AG08395 (cell line): ENCODE measurements around the gene KCNJ12.
"Not testable (repeated sequence)": the region's sequence is repeated elsewhere in the genome, so short reads cannot be mapped to it uniquely, and the experiment has no call there.

Source experiments
- DNase-seq: peaks from one replicate; pipeline ENCODE4 v3.0.0; 2012; ENCODE audit warnings: mixed read lengths, low spot score

KCNJ12 gene

DNA sequence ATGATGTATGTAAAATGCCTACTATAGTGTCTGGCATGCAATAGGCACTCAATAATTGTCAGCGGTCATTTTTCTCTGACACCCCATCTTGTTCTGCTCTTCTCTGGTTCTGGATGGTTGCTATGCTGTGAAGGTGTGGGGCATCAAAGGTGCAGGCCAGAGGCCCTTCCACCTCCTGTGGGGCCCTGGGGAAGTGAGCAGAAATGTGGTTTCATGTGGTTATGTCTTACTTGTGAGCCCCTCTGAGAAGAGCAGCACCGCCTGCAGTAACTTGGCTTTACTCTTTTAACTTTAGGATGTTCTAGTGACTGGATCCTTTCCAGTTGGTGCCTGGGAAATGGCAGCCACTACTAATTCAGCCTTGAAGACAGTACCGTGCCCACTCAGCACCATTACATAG is 32.1 kb downstream of the KCNJ12 start:
- not testable (repeated sequence) for DNase-seq

DNA sequence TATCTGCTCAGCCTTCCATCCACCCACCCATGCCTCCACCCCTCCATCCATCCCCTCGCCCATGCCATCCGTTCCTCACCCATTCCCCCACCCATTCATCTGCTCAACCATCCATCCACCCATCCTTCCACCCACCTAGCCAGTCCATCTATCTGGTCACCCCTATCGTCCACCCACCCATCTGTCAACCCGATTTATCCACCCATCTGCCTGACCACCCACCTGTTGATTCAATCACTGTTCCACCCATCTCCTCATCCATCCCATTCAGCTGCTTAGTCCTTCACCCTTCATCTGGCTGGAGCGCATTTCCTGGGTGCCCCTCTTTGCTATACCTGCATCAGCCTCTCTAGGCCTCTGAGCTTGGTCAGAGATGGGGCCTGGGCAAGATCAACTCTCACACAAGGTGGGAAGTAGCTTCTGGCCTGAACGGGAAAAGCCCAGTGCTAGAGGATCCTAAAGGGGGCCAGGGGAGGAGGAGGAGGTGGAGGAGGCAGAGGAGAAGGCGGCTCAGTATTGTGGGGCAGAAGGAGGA is 32.7 kb downstream of the KCNJ12 start:
- DNase-seq: not testable (repeated sequence)

DNA sequence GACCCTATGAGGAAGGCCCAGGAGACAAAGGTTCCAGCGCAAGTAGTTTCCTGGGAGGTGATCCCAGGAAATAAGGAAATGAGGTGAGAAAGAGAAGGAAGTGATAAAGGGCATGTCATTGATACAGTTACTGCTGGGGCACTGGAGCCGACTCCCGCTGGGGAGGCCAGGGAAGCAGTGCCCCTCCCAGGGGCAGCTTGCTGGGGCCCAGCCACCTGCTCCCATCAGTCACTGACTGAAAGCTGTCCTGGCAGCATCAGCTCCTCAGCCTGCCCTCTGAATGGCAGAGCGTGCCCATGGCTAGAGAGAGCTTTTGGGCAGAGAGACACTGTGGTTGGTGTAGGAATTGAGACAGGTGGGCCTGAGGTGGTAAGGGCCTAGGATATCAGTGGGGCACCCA is 33.2 kb downstream of the KCNJ12 start:
- not testable (repeated sequence) for DNase-seq

DNA sequence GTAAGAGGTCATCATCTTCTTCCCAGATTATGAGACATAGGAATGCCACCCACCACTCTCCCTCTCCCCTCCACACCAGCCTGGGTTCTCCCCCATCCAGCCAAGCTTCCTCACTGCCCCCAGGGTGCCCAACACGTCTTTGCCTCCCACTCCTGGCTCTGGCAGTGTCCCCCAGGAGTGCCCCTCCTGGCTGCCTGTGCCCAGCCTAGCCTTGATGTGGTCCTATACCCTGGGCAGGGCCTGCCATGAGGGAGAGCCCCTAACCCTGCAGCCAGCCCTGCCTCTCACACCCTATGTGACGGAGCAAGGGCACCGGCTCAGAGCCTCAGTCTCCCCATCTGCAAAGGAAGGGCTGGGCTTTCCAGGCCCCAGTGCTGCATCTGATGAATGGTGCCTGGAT is 33.8 kb downstream of the KCNJ12 start:
- not testable (repeated sequence) for DNase-seq

DNA sequence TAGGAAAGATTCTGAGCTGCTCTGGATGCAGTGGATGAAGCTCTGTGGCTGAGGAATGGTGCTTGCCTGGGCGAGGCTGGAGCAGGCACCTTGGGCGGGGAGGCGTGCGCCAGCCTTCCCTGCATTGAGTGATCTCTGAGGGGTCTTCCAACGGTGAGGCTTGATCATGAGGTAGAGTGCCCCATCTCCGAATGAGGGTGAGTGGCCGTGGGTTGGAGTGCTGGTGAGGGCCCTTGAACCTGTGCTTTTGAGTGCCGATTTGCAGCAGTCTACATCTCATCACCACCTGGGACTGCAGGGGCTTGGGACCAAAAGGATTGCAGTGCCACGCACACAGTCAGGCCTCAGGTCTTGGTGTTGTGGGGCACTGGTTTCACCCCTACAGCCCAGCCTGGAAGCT is 34.2 kb downstream of the KCNJ12 start:
- not testable (repeated sequence) for DNase-seq

DNA sequence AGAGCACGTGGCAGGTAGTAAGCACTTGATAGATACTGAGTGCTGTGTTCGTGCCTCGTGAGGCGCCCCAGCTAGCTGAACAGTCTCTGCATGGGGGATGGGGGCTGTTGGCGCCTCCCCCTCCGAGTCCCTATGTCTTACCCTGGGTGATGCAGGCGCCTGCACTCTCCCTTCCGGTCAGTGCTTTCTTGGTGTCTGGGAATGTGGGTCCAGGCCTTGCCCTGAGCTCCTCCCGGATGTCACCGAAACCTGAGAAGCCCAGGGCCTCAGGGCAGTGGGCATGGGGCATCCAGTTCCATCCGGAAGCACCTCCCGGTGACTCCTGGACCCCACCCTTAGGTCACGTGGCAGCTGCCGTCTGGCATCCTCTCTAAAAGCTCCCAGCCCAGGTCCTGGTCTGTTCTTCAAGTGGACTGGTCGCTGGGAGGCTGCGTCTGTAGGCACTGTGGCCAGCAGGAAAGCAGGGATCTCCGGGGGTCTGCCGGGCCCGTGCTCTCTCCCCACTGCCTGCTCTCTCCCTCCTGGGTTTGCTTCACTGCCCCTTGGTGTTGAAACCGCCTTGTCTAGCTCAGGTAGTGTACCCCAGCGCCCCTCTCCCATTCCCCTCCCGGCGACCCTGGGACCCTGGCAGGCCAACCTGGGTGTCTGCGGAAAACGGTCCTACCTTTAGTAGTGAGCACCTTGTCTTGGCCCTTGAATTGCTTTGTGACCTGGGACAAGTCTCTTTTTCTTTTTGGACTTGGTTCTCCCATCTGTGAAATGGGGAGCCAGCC is 34.9 kb downstream of the KCNJ12 start:
- not testable (repeated sequence) for DNase-seq

DNA sequence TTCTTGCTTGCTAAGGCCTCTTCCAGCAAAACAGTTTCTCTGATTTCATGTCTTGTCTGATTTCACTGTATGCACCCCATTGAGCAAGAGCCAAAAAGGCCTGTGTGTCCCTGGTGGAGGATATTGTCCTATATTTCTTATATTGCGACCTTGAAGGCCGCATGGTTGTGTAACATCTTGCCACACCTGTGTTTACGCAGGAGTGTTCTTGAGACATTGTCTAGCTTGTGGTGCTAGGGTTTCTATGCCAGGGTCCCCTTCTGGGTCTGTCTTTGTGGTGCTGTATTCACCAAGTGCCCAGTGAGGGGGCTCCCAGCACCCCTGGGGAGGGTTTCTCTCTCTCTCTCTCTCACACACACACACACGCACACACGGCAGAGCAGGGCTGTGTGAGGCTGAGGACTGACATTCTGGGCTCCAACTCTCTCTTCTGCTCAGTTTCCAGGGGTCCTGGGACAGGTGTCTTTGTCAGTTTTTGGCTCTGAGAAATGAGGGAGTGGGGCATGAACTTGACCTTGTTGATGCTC is 35.6 kb downstream of the KCNJ12 start:
- not testable (repeated sequence) for DNase-seq

DNA sequence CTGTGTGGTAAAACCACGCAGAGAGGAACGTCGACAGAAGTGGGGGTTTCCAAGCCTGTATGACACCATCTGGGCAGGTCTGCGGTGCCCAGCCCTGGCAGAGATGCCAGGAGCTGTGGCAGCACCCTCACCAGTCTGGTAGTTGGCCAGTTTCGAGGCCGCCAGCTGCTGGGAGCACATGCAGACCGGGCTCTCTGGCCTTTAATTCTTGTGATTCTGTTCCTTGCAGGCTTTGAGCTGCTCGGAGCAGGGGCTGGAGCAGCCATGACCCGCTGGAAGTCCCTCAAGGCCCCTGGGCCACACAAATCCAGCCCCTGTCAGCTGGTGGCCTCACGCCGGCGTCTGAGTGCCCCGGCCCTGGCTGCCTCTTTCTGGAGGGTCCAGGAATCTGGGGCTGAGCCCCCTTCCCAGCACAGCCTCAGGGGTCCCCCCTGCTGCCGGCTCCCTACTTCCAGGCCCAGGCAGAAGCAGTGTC is 36.1 kb downstream of the KCNJ12 start:
- not testable (repeated sequence) for DNase-seq

DNA sequence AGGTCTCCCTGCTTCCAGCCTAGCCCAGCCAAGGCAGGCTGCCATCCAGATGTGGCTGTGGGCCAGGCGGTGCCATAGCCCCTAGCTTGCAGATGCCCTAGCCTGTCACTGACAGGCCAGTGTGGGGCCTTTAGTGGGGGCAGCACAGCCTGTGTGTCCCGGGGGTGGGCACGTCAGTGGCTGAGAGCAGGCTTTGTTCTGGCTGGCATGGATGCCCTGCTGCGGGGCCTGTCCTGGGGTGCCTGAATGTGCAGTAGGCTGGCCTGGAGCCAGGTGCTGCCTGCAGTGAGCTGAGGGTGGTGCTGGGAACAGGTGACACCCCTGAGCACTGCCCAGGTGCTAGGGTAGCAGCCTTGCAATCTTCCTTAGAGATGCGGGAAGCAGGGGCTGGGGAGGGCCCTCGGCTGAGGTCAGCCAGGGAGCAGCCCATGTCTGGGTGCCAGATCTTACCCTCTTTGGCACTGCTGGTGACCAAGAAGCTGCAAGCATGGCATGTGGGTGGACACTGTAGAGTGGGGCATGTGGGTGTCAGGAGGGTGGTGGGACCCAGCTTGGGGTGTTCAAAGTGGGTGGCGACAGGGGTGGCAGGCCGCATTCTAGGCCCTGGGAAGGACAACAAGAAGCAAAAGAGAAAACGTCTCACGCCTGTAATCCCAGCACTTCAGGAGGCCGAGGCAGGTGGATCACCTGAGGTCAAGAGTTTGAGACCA is 37.6 kb downstream of the KCNJ12 start:
- DNase-seq: not testable (repeated sequence)

DNA sequence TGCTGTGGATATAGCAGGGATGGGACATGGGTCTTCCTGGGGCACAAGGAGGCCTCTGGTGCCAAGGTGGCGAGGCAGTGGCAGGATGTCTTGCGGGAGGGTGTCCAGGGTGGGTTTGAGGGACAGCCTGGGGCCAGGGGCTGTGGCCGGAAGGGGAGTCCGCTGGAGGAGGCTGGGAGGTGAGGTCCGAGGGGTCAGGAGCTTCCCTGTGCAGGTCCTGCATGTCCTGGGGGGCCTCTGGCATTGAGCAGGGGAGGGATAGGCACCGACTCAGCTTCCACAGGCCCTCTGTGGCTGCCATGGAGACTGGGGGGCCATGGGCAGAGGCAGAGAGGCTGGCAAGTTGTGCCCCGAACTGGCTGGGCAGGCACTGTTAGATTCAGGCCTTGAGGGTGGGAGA is 38.5 kb downstream of the KCNJ12 start:
- not testable (repeated sequence) for DNase-seq

DNA sequence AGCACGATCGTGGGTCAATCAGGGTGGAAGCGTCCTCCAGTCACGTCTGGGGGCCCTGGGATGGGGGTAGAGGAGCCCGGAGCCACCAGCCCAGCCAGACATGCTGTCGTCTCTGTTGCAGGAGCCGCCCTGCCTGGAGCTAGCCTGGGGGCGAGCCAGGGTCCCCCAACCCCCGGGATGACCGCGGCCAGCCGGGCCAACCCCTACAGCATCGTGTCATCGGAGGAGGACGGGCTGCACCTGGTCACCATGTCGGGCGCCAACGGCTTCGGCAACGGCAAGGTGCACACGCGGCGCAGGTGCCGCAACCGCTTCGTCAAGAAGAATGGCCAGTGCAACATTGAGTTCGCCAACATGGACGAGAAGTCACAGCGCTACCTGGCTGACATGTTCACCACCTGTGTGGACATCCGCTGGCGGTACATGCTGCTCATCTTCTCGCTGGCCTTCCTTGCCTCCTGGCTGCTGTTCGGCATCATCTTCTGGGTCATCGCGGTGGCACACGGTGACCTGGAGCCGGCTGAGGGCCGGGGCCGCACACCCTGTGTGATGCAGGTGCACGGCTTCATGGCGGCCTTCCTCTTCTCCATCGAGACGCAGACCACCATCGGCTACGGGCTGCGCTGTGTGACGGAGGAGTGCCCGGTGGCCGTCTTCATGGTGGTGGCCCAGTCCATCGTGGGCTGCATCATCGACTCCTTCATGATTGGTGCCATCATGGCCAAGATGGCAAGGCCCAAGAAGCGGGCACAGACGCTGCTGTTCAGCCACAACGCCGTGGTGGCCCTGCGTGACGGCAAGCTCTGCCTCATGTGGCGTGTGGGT is 39.2 kb downstream of the KCNJ12 start:
- not testable (repeated sequence) for DNase-seq

DNA sequence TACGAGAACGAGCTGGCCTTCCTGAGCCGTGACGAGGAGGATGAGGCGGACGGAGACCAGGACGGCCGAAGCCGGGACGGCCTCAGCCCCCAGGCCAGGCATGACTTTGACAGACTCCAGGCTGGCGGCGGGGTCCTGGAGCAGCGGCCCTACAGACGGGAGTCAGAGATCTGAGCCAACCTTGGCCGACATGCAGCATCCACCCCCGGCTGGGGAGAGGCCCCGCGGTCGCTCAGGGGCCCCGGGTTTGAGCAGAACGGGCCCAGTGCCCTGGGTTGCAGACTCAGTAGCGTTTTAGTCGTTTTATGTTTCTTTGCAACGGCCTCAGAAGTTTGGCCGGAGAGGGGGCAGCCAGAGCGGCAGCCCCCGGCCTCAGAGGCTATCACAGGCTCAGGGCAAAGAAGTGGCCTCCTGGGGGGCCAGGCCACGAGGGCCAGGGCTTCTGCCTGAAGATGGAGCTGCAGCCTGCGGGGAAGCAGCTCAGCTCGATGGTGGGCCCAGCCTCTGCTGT is 40.4 kb downstream of the KCNJ12 start:
- not testable (repeated sequence) for DNase-seq

DNA sequence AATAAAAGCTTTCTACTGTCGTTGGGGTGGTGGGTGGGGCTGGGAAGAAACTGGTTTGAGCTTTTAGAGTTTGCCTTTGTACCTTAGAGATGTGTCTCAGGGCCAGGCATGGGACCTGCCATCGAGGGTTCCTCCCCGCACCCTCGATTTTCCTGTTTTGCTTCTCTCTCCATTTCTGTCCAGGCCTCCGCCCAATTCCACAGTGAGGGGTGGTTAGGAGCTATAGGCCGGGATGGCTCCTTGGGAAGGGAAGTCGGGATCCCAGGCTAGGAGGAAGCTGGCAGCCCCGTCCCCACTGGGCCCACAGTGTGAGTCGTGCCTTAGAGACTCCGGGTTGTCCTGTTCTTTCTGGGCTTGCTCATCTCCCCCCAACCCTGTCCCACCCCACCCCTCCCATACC is 41.2 kb downstream of the KCNJ12 start:
- not testable (repeated sequence) for DNase-seq

DNA sequence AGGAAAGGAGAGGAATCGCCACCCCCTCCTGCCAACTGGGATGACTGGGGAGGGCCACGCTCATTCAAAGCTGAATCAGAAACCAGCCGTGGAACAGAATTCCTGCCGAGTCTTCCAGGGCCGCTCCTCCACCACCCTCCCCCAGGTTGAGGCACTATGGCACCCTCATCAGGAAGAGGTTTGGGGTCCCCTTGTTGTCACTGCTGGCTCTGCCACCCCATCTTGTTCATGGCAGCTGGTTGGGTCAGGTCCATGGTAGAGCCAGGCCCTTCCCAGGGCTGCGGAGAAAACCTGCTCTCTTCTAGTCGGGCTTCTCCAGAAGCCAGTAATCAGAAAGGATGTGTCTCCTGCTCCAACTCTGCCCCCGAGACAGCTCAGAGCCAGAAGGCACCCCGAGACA is 41.8 kb downstream of the KCNJ12 start:
- DNase-seq: no peak

DNA sequence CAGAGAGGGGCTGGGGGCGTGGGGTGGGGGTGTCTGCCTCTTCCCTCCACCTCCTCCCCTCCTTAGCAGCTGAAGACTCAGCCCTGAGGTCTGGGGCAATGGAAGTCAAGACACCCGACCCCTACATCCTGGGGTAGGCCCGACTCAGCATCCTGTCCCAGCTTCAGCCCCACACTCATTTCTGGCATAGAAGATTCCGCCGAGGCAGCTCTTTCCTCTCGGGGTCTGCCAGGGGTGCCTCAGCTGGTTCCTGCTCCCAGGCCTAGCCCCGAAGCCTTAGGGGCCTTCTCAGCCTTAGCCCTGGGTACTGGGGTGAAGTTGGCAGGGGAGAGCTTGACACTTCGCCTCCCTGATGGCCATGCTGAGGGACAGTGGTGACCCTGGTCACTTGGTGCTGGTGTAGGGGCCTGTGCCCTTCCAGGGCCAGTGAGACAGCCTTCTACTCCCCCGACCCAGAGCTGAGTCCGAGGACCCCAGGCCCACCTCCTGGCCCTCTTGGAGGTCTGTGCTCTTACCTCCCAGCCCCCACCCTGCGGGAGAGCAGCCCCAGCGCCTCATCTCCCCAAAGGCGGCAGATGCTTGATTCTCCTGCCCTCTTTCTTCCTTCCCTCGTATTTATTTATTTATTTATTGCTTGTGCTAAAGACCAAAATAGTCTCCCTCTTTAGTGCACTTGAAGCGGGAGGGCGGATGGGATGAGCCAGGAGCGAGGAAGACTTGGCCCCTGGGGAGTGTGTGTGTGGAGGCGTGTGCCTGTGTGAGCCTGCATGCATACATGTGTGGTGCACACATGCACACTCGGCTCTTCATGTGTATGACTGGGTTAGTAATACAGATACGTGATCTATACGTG is 42.5 kb downstream of the KCNJ12 start:
- DNase-seq: no peak

DNA sequence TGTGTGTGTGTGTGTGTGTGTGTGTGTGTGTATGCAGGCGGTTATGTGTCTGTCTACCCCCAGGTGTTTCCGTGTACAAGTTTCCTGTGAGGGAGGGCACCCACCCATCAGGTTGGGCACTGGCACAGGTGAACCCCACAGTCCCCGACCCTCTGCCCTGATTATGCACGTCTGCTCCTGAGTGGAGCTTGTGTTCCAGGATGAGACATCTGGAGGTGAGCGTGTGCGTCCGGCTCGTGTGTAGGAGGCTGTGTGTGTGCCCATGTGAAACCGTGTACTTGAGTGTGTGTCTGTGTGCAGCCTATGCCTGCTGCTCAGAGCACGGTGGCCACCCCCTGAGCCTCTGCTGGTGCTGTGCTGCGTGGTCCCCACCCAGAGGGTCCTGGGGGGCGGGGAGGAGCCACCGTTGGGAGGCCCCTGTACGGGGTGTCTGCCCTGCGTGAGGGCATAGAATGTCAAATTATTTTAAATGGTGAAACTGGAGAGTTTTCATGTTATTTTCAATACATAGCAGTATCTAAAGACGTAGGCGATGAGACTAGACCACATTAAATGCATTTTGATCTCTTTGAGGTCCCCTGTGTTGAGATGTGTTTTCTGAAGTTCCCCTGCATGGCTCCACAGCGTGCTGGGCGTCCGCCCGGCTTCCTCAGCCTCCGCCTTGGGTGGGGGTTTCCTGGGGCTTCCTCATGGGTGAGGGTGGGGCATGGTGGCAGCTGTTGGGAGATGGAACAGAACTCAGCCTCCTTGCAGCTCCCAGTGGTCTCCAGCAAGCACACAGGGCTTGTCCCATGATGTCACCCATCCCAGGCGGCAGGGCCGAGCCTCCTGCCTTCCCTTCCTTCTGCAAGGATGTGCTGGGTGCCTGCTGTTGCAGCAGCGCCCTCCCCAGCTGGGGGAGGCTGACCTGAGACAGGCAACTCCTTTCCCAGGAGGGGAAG is 43.4 kb downstream of the KCNJ12 start:
- no peak for DNase-seq

DNA sequence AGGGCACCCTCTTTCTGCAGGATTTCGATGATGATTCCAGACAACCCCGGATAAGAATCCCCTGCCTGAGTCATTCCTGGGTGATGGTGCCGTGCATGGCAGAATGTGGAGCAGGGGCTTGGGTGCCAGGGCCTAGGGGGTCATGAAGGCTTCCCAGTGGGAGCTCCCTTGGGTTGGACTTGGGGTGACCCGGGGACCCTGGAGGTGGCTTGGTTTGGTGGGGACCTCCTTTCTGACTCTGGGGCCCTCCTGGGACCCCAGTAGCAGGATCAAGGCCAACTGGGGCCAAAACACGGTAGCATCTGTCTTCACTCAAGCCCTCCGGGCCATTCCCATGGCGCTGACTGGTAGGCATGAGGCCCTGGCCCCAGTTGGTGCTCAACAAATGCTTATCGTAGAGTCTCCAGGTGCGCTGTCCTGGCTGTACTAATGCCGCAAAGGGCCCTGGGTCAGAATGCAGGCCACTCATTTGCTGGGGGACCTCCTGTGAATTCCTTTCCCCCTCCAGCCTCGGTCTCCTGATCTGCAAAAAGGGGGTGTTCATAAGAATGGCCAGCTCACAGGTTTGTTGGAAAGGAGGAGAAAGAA is 44.4 kb downstream of the KCNJ12 start:
- not testable (repeated sequence) for DNase-seq

DNA sequence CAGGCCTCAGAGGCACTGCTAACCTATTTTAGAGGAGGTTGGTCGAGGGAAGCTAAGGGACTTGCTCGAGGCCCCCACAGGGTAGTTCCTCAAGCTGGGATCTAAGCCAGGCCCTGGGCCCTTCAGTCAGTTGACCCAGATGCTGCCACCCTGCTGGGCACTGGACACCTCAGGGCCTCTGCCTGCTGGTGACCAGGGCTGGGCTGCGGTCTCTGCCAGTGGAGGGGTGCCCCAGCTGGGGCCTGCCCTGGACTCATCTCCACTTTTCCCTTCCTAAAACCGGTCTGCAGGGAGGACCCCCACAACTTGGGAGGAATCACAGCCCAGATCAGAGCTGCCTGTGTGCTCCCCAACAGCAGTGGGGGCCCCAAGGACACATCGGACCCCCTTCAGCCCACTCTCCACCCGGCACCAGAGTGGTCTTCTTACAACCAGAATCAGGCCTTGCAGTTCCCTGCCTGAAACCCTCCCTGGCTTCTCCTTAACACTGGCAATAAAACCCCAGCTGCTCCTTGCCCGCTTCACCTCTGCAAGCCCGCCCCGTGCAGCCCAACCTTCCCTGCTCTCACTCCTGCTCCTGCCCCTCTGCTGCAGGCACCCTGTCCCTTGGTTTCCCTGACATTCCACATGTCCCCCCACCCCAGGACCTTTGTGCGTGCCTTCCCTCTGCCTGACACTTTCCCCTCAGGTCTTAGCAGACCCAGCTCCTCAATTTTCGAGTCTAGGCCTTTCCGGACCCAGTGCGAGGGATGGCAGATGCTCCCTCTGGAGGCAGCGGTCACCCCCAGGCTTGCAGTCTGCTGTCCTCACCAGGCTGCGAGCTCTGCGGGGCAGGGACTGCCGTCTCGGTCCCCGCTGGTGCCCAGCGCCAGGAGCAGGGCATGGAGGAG is 45.5 kb downstream of the KCNJ12 start:
- DNase-seq: not testable (repeated sequence)
